GM23248 (cell line): Measurements from ENCODE around the gene ARL13B.

Source experiments
- EZH2 ChIP-seq: fragments of 200-600 bp; sonication (generic); IDR thresholded peaks from 2 replicates; pipeline ENCODE4 v1.6.1; 2018; ENCODE audit warnings: antibody characterized with exemption, mild to moderate bottlenecking; ENCODE audit not compliant: insufficient read depth, poor library complexity, severe bottlenecking
- EZH2phosphoT487 ChIP-seq: fragments of 200-600 bp; sonication (generic); IDR thresholded peaks from 2 replicates; pipeline ENCODE4 v1.6.1; 2018; ENCODE audit warnings: antibody characterized with exemption, moderate library complexity, mild to moderate bottlenecking, low read depth; ENCODE audit not compliant: insufficient read depth

GRCh38 chr3:93988283-93988682 is 8.3 kb downstream of the ARL13B start:
- no peak for TF ChIP-seq EZH2phosphoT487
- TF ChIP-seq EZH2 = no peak
